ENCODE measurements around the gene PTGFRN.

The PTGFRN gene

GRCh38 chr1:116915086-116915661, 5.5 kb downstream of the PTGFRN start:
- DNase-seq (ENCODE audit: low read depth), result no peak
- H3K4me3 ChIP-seq (ENCODE audit: low read depth, low read length), result no peak overlapping the region
- TF ChIP-seq CTCF (IDR thresholded peaks at IDR 0.05; ENCODE audit: control insufficient read depth, extremely low read depth, insufficient read depth), result no peak

GRCh38 chr1:116916002-116916401, 6.3 kb downstream of the PTGFRN start:
- no peak for TF ChIP-seq CTCF (IDR thresholded peaks at IDR 0.05; ENCODE audit: control insufficient read depth, extremely low read depth, insufficient read depth)
- DNase-seq (ENCODE audit: low read depth), result no peak
- H3K4me3 ChIP-seq (ENCODE audit: low read depth, low read length), result no peak overlapping the region

- no peak for TF ChIP-seq CTCF (IDR thresholded peaks at IDR 0.05; ENCODE audit: control insufficient read depth, extremely low read depth, insufficient read depth)
- no peak overlapping the region for H3K4me3 ChIP-seq (ENCODE audit: low read depth, low read length)
- DNase-seq (ENCODE audit: low read depth), result no peak
Observed at GRCh38 chr1:116916533-116917445, 7.1 kb downstream of the PTGFRN start.

GRCh38 chr1:116918714-116919357, 9.1 kb downstream of the PTGFRN start:
- H3K4me3 ChIP-seq (ENCODE audit: low read depth, low read length), result no peak overlapping the region
- no peak for TF ChIP-seq CTCF (IDR thresholded peaks at IDR 0.05; ENCODE audit: control insufficient read depth, extremely low read depth, insufficient read depth)
- no peak for DNase-seq (ENCODE audit: low read depth)

GRCh38 chr1:116919802-116920201, 10.1 kb downstream of the PTGFRN start:
- no peak for DNase-seq (ENCODE audit: low read depth)
- no peak overlapping the region for H3K4me3 ChIP-seq (ENCODE audit: low read depth, low read length)
- no peak for TF ChIP-seq CTCF (IDR thresholded peaks at IDR 0.05; ENCODE audit: control insufficient read depth, extremely low read depth, insufficient read depth)

- DNase-seq (ENCODE audit: low read depth), result no peak
- no peak for TF ChIP-seq CTCF (IDR thresholded peaks at IDR 0.05; ENCODE audit: control insufficient read depth, extremely low read depth, insufficient read depth)
- H3K4me3 ChIP-seq (ENCODE audit: low read depth, low read length), result no peak overlapping the region
Observed at GRCh38 chr1:116920211-116920610, 10.5 kb downstream of the PTGFRN start.
